Effector CD8-positive, alpha-beta T cell (primary cell): ENCODE results near the gene PARP1.
"Not testable (repeated sequence)": the region's sequence is repeated elsewhere in the genome, so short reads cannot be mapped to it uniquely, and the experiment has no call there.

Experiments
- DNase-seq: peaks from one replicate; lab custom pipeline; 2025; lab: John Stamatoyannopoulos, UW
- total RNA-seq, 4 experiments: gene quantifications; one replicate each; lab custom pipeline; 2026; lab: John Stamatoyannopoulos, UW

PARP1 gene
- 209 to 306 (median 270) reads per million in 4 experiments for total RNA-seq

DNA sequence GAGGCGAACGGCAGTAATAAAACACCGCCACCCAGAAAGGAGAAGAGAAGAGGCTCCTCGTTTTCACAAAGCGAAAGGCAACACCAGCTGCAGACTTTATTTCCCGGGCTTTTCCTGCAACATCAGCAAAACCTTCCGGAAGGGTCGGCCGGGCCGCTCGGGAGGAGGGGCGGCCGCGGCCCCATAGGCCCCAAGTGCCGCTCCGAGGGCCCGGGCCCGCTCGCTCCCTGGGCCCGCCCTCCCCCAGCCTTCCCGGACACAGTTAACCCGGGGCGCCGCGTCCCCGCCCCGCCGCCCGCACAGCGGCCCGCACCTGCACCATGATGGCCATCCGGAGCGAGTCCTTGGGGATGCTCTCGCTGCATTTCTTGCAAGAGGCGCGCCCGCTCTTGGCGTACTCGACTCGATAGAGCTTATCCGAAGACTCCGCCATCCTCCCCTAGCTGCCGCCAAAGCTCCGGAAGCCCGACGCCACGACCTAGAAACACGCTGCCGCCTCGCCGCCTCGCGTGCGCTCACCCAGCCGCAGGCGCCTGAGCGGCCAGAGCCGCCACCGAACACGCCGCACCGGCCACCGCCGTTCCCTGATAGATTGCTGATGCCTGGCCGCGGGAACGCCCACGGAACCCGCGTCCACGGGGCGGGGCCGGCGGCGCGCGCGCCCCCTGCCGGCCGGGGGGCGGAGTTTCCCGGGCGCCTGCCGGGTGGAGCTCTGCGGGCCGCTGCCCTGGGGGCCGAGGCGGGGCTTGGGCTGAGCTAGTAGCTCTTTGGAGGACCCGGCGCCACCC, at the start of gene PARP1:
Gene PARP1 (minus strand): TSS at position 597 of the 788 bp plus-strand sequence. CDS start 164 bp downstream, at position 433.
- DNase-seq = peak; percentile 79

GRCh38 chr1:226457307-226457712, 49.4 kb upstream of the PARP1 start:
- peak; percentile 37 for DNase-seq

DNA sequence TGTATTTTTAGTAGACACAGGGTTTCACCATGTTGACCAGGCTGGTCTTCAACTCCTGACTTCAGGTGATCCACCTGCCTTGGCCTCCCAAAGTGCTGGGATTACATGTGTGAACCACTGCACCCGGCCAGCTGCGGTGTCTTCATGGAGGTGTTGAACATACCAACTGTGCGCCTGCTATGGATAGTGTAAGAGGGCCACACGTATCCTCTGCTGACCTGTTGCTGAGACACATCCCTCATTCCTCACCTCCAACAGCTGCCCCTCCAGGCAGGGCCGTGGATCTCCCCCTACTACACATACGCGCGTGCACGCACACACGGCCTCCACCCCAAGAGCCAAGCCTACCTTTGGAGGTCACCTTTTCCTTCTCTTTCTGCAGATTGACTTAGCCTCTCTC, 48.0 kb upstream of the PARP1 start:
- DNase-seq = no peak

DNA sequence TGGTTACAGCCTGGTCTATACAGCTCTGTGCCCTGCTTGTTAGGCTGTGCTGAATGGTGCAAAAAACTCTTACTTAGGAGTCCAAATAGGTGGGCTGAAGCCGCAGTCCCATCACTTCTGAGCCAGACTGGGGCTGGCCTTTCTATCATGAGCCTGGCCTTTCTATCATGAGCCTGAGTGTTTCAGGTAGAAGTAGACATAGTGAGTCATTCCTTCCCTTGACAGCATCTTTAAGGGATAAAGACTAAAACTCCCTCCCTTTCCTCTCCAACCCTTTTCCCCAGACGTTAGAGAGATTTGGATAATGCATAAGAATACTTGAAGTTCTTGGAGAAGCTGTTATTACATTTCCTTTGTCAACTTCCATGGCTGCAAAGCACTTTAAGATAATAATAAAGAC, 46.5 kb upstream of the PARP1 start:
- no peak for DNase-seq

DNA sequence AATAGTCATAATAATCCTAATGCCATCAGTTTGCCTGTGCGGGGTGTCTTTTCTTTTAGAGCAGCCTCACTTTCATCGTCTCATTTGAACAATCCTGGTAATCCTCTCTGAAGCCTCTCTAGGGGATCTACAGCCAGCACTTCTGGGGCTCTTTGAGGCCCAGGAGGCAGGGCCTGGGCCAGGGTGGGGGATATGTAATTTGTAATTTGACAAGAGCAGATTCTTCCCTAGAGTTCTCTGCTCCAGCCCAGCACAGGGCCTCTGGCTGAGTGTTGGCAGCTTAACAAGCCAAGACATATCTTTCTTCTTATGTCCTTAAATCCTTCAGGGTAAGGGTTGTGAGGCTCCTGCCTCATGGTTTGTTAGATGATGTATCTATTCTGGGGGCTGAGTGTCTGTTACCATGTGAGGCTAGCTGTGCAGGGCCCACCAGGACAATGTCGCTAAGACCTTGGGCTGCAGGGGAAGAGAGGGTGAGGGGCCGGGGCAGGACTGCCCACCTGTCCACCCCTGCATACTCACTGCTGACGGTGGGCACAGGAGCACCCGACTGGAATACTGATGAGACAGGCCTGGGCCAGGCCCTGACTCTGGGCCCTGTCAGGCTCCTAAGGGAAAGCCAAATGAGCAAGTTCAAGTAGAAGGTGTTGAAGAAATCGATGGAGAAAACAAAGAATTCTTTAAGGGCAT, 45.3 kb upstream of the PARP1 start:
- no peak for DNase-seq

GRCh38 chr1:226450688-226451087, 42.8 kb upstream of the PARP1 start:
- DNase-seq = no peak

- DNase-seq = no peak
Observed at GRCh38 chr1:226449823-226450222, 41.9 kb upstream of the PARP1 start.

GRCh38 chr1:226447932-226448665, 40.2 kb upstream of the PARP1 start:
- no peak for DNase-seq

GRCh38 chr1:226446094-226446493, 38.2 kb upstream of the PARP1 start:
- DNase-seq = no peak

DNA sequence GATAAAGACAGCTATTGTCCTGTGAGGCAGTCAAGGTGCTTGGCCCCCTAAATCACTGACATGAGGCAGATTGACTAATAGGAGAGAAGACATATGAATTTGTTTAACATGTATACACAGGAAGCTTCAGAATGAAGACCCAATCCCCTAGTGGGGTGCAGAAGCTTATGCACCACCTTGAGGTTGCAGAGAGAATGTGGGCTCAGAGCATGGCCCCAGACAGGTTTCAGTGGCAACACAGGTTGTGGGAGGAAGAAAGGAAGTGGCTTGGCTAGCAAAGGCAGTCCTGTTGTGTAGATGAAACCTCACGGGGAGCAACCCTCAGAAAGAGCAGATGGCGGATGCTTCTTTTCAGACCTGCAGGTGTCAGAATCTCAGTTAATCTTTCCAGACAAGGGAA, 37.0 kb upstream of the PARP1 start:
- DNase-seq = peak; percentile 21

DNA sequence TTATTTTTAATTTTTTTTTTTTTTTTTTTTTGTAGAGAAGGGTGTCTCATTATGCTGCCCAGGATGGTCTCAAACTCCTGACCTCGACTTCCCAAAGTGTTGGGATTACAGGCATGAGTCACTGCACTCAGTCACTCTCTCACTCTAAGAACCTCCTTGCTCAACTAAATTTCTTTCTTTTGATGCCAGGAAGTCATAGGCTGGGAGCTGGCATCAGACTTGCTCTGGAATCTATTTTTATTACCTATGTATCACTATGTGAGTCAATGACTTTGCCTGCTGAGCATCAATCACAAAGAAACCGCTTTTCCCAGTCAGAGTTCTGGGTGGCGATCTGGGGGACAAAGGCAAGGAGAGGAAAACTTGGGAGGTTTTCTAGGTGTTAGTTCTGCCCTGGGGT, 35.5 kb upstream of the PARP1 start:
- no peak for DNase-seq

DNA sequence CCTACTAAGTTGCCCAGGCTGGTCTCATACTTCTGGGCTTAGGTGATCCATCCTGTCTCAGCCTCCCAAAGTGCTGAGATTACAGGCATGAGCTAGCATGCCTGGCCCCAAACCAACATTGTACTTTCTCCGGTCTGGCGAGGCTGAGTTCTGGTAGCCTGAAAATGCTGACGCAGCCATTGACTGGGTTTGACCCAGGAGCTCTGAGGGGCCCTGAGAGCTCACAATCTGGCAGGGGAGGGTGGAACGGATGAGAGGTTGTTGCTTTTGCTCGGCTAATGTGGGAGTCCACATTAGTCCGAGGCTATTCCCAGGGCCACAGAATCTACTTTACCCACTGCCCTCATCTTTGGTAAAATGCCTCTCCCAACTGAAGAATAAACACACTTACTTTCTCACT, 35.1 kb upstream of the PARP1 start:
- no peak for DNase-seq

- DNase-seq = no peak
Observed at GRCh38 chr1:226441629-226442028, 33.7 kb upstream of the PARP1 start.

DNA sequence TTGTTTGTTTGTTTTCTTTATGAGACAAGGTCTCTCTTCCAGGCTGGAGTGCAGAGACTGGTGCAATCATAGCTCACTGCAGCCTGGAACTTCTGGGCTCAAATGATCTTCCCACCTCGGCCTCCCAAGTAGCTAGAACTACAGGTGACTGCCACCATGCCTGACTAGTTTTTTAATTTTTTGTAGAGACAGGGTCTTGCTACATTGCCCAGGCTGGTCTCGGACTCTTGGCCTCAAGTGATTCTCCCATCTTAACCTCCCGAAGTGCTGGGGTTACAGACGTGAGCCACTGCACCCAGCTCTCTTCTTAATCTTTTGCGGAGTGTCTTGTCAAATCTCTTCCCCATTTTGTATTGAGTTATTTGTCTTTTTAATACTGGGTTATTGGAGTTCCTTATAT, 32.6 kb upstream of the PARP1 start:
- DNase-seq = no peak

- no peak for DNase-seq
Observed at GRCh38 chr1:226438007-226438406, 30.1 kb upstream of the PARP1 start.

- no peak for DNase-seq
Observed at GRCh38 chr1:226436855-226437491, 29.1 kb upstream of the PARP1 start.

- no peak for DNase-seq
Observed at GRCh38 chr1:226436472-226436854, 28.6 kb upstream of the PARP1 start.

- DNase-seq = no peak
Observed at GRCh38 chr1:226433341-226433720, 25.4 kb upstream of the PARP1 start.

GRCh38 chr1:226432586-226433340, 24.9 kb upstream of the PARP1 start:
- DNase-seq = no peak

GRCh38 chr1:226431898-226432297, 24.0 kb upstream of the PARP1 start:
- not testable (repeated sequence) for DNase-seq
